Mesendoderm (in vitro differentiated cells): Measurements from ENCODE around the gene PTPRA.
A peak's percentile ranks its signal among the peaks of the same experiment; 100 is the strongest.

ENCODE experiments used
- DNase-seq: peaks from one replicate; pipeline ENCODE4 v3.0.0; 2013
- H2AK5ac ChIP-seq: 2 replicates; pipeline ENCODE4 v1.6.1; 2013; ENCODE audit warnings: low read length, inconsistent platforms
- H2BK120ac ChIP-seq: 2 replicates; pipeline ENCODE4 v1.6.1; 2013; ENCODE audit warnings: low read depth, mild to moderate bottlenecking, low read length, moderate library complexity, mixed read lengths
- H2BK15ac ChIP-seq: replicated peaks from 2 replicates; pipeline ENCODE4 v1.6.1; 2013; ENCODE audit warnings: low read depth, mild to moderate bottlenecking, moderate library complexity
- H2BK5ac ChIP-seq: 2 replicates; pipeline ENCODE4 v1.6.1; 2013; ENCODE audit warnings: low read length, inconsistent platforms
- H3K18ac ChIP-seq: 2 replicates; pipeline ENCODE4 v1.6.1; 2013; ENCODE audit warnings: mild to moderate bottlenecking, low read length, mixed read lengths
- H3K23ac ChIP-seq: one replicate; pipeline ENCODE4 v1.6.1; 2013; ENCODE audit warnings: low read length
- H3K27ac ChIP-seq: 2 replicates; pipeline ENCODE4 v1.5.1; 2013; ENCODE audit warnings: low read depth, mild to moderate bottlenecking, inconsistent platforms, low read length, moderate library complexity
- H3K27me3 ChIP-seq: 2 replicates; pipeline ENCODE4 v1.6.1; 2013; ENCODE audit warnings: low read length, control low read depth, mild to moderate bottlenecking, inconsistent platforms; ENCODE audit not compliant: insufficient read depth, poor library complexity
- H3K36me3 ChIP-seq: 2 replicates; pipeline ENCODE4 v1.6.1; 2013; ENCODE audit warnings: low read length, inconsistent platforms; ENCODE audit not compliant: control insufficient read depth, insufficient read depth
- H3K4ac ChIP-seq: one replicate; pipeline ENCODE4 v1.6.1; 2013; ENCODE audit warnings: low read depth, mild to moderate bottlenecking, low read length, moderate library complexity
- H3K4me1 ChIP-seq: 2 replicates; pipeline ENCODE4 v1.6.1; 2013; ENCODE audit warnings: low read depth, low read length, inconsistent platforms; ENCODE audit not compliant: control insufficient read depth
- H3K4me2 ChIP-seq: 2 replicates; pipeline ENCODE4 v1.6.1; 2013; ENCODE audit warnings: low read length
- H3K4me3 ChIP-seq: 2 replicates; pipeline ENCODE4 v1.5.1; 2013; ENCODE audit warnings: mild to moderate bottlenecking, low read length
- H3K56ac ChIP-seq: one replicate; pipeline ENCODE4 v1.6.1; 2013; ENCODE audit warnings: low read length
- H3K79me1 ChIP-seq: 2 replicates; pipeline ENCODE4 v1.6.1; 2013; ENCODE audit warnings: low read length, inconsistent platforms
- H3K79me2 ChIP-seq: 2 replicates; pipeline ENCODE4 v1.6.1; 2013; ENCODE audit warnings: mild to moderate bottlenecking, low read length; ENCODE audit not compliant: control insufficient read depth, insufficient read depth
- H3K9ac ChIP-seq: 2 replicates; pipeline ENCODE4 v1.6.1; 2013; ENCODE audit warnings: low read length, inconsistent platforms
- H4K5ac ChIP-seq: one replicate; pipeline ENCODE4 v1.6.1; 2013; ENCODE audit warnings: low read length
- H4K8ac ChIP-seq: one replicate; pipeline ENCODE4 v1.6.1; 2013; ENCODE audit warnings: low read depth, mild to moderate bottlenecking, control low read depth, low read length, moderate library complexity
- WGBS: extraction: QIAGEN DNeasy Blood & Tissue Kit; methylation state at CpG from one replicate; pipeline ENCODE4 v1.1.7; 2013; ENCODE audit warnings: low lambda C conversion rate, missing lambda C conversion rate; ENCODE audit not compliant: insufficient coverage; ENCODE audit errors: extremely low coverage; 5-methylcytosine and 5-hydroxymethylcytosine counted together

Gene PTPRA

GRCh38 chr20:2973574-2973973 lies 100.3 kb downstream of the PTPRA start:
- Histone ChIP-seq H3K9ac (no peak overlapping the region), H2BK15ac (no peak overlapping the region), H2AK5ac (no peak overlapping the region), H3K18ac (no peak overlapping the region), H3K27me3 (no peaks in the 10 kb centered on the region), H2BK5ac (no peak overlapping the region), H3K36me3 (no peaks in the 10 kb centered on the region), H3K4me2 (no peak overlapping the region), H3K4me3 (no peak overlapping the region), H3K23ac (no peak overlapping the region), H2BK120ac (no peak overlapping the region), H3K79me1 (peaks cover 2% of the 10 kb centered on the region), H3K27ac (no peak overlapping the region), H3K79me2 (no peaks in the 10 kb centered on the region), H4K5ac (no peak overlapping the region), H3K56ac (no peak overlapping the region), H4K8ac (no peak overlapping the region), H3K4ac (no peak overlapping the region), H3K4me1 (no peaks in the 10 kb centered on the region)
- DNase-seq, result peak; percentile 67
- WGBS, result no CpG with 5 or more reads among the region's 3 CpGs

- Histone ChIP-seq H3K18ac (no peak overlapping the region), H3K9ac (no peak overlapping the region), H2BK5ac (no peak overlapping the region), H3K27me3 (no peaks in the 10 kb centered on the region), H3K79me1 (peaks cover 2% of the 10 kb centered on the region), H3K79me2 (no peaks in the 10 kb centered on the region), H3K23ac (no peak overlapping the region), H3K56ac (no peak overlapping the region), H4K5ac (no peak overlapping the region), H3K4me2 (no peak overlapping the region), H4K8ac (no peak overlapping the region), H2BK120ac (no peak overlapping the region), H2AK5ac (no peak overlapping the region), H3K27ac (no peak overlapping the region), H3K4me3 (no peak overlapping the region), H3K4me1 (no peaks in the 10 kb centered on the region), H3K36me3 (no peaks in the 10 kb centered on the region), H3K4ac (no peak overlapping the region), H2BK15ac (no peak overlapping the region)
- no peak for DNase-seq
- no CpG with 5 or more reads among the region's 4 CpGs for WGBS
Measured at GRCh38 chr20:2978519-2978918, 105.2 kb downstream of the PTPRA start.

GRCh38 chr20:2981646-2982045 lies 108.4 kb downstream of the PTPRA start:
- no peak overlapping the region for H3K56ac ChIP-seq
- no peak overlapping the region for H3K18ac ChIP-seq
- no CpG with 5 or more reads among the region's 3 CpGs for WGBS
- no peak overlapping the region for H2BK120ac ChIP-seq
- peaks cover 2% of the 10 kb centered on the region for H3K79me1 ChIP-seq
- no peak overlapping the region for H3K9ac ChIP-seq
- no peak overlapping the region for H3K4me3 ChIP-seq
- no peak overlapping the region for H2BK5ac ChIP-seq
- no peaks in the 10 kb centered on the region for H3K79me2 ChIP-seq
- H3K36me3 ChIP-seq, result no peaks in the 10 kb centered on the region
- H3K4ac ChIP-seq, result no peak overlapping the region
- DNase-seq, result no peak
- no peaks in the 10 kb centered on the region for H3K27me3 ChIP-seq
- H4K8ac ChIP-seq, result no peak overlapping the region
- no peak overlapping the region for H3K4me2 ChIP-seq
- H2BK15ac ChIP-seq, result no peak overlapping the region
- H3K23ac ChIP-seq, result no peak overlapping the region
- no peak overlapping the region for H3K27ac ChIP-seq
- no peaks in the 10 kb centered on the region for H3K4me1 ChIP-seq
- H2AK5ac ChIP-seq, result no peak overlapping the region
- H4K5ac ChIP-seq, result no peak overlapping the region

GRCh38 chr20:2983508-2983907 lies 110.2 kb downstream of the PTPRA start:
- no peaks in the 10 kb centered on the region for H3K27me3 ChIP-seq
- DNase-seq, result no peak
- no peaks in the 10 kb centered on the region for H3K79me1 ChIP-seq
- H3K4me3 ChIP-seq, result no peak overlapping the region
- H2BK15ac ChIP-seq, result no peak overlapping the region
- H3K4me1 ChIP-seq, result no peaks in the 10 kb centered on the region
- H3K4me2 ChIP-seq, result no peak overlapping the region
- no peak overlapping the region for H2BK5ac ChIP-seq
- no peak overlapping the region for H2BK120ac ChIP-seq
- no peak overlapping the region for H3K18ac ChIP-seq
- H3K79me2 ChIP-seq, result no peaks in the 10 kb centered on the region
- no peak overlapping the region for H4K5ac ChIP-seq
- no peak overlapping the region for H3K23ac ChIP-seq
- H3K27ac ChIP-seq, result no peak overlapping the region
- no peak overlapping the region for H3K4ac ChIP-seq
- H4K8ac ChIP-seq, result no peak overlapping the region
- H3K9ac ChIP-seq, result no peak overlapping the region
- no peak overlapping the region for H3K56ac ChIP-seq
- H2AK5ac ChIP-seq, result no peak overlapping the region
- peaks cover 2% of the 10 kb centered on the region for H3K36me3 ChIP-seq

GRCh38 chr20:2984028-2984501 lies 110.8 kb downstream of the PTPRA start:
- H4K5ac ChIP-seq, result no peak overlapping the region
- H3K18ac ChIP-seq, result no peak overlapping the region
- no peak overlapping the region for H3K4me3 ChIP-seq
- H3K9ac ChIP-seq, result no peak overlapping the region
- no peak overlapping the region for H3K4ac ChIP-seq
- no peak overlapping the region for H3K23ac ChIP-seq
- H3K79me1 ChIP-seq, result no peaks in the 10 kb centered on the region
- no peaks in the 10 kb centered on the region for H3K79me2 ChIP-seq
- no peak overlapping the region for H2BK15ac ChIP-seq
- H2AK5ac ChIP-seq, result no peak overlapping the region
- H3K27me3 ChIP-seq, result no peaks in the 10 kb centered on the region
- peaks cover 2% of the 10 kb centered on the region for H3K36me3 ChIP-seq
- H3K4me2 ChIP-seq, result no peak overlapping the region
- no peak overlapping the region for H2BK120ac ChIP-seq
- no peak overlapping the region for H3K27ac ChIP-seq
- no peak overlapping the region for H2BK5ac ChIP-seq
- no peak overlapping the region for H3K56ac ChIP-seq
- DNase-seq, result no peak
- no peak overlapping the region for H4K8ac ChIP-seq
- no CpG with 5 or more reads among the region's 4 CpGs for WGBS
- H3K4me1 ChIP-seq, result no peaks in the 10 kb centered on the region

- no peak overlapping the region for H3K56ac ChIP-seq
- no peak overlapping the region for H2BK15ac ChIP-seq
- H2BK120ac ChIP-seq, result no peak overlapping the region
Measured at GRCh38 chr20:2984956-2985661, 111.8 kb downstream of the PTPRA start.

More at GRCh38 chr20:2984956-2985661, 111.8 kb downstream of the PTPRA start:
- no peak overlapping the region for H3K23ac ChIP-seq
- H3K4me2 ChIP-seq, result no peak overlapping the region
- no peak overlapping the region for H2BK5ac ChIP-seq
- no peak overlapping the region for H4K5ac ChIP-seq
- no peak overlapping the region for H3K4me3 ChIP-seq
- no peak for DNase-seq
- no peak overlapping the region for H3K9ac ChIP-seq
- H2AK5ac ChIP-seq, result no peak overlapping the region
- no peaks in the 10 kb centered on the region for H3K79me2 ChIP-seq
- no peaks in the 10 kb centered on the region for H3K4me1 ChIP-seq
- no peak overlapping the region for H3K4ac ChIP-seq
- WGBS, result no CpG with 5 or more reads among the region's 6 CpGs
- H4K8ac ChIP-seq, result no peak overlapping the region
- H3K79me1 ChIP-seq, result no peaks in the 10 kb centered on the region
- H3K36me3 ChIP-seq, result peaks cover 4% of the 10 kb centered on the region
- H3K27me3 ChIP-seq, result no peaks in the 10 kb centered on the region
- no peak overlapping the region for H3K18ac ChIP-seq
- no peak overlapping the region for H3K27ac ChIP-seq
